Transverse colon (tissue), 4 donors: ENCODE data around the gene ALDH3B2. TPM values are rescaled to one million over a fixed set of nuclear protein-coding genes. Genes with fewer than 3 reads are reported as not detected.

Experiments
- DNase-seq: peaks from one replicate; pipeline ENCODE4 v3.0.0-alpha.2; 2019
- H3K27ac ChIP-seq, 4 donors: fragments of 200-600 bp; sonication (generic); 2 replicates each; pipeline ENCODE4 v1.5.1; 2016 to 2018; ENCODE audit warnings: inconsistent platforms in 4 of 4
- H3K27me3 ChIP-seq: fragments of 200-600 bp; sonication (generic); 2 replicates; pipeline ENCODE4 v1.5.1; 2017; ENCODE audit warnings: inconsistent platforms
- H3K36me3 ChIP-seq, 4 donors: fragments of 200-600 bp; sonication (generic); 2 replicates each; pipeline ENCODE4 v1.5.1; 2017 to 2019; ENCODE audit warnings: inconsistent platforms in 4 of 4
- H3K4me1 ChIP-seq, 4 donors: fragments of 200-600 bp; sonication (generic); 2 replicates each; pipeline ENCODE4 v1.5.1; 2017 to 2020; ENCODE audit warnings: inconsistent platforms in 4 of 4
- H3K4me3 ChIP-seq, 4 donors: fragments of 200-600 bp; sonication (generic); 1 replicate in 1 of 4; 2 replicates in 3 of 4; pipeline versions ENCODE4 v1.5.1 to v1.6.1; 2017 to 2019; ENCODE audit warnings: inconsistent platforms in 4 of 4
- H3K9me3 ChIP-seq, 2 donors: fragments of 200-600 bp; sonication (generic); 2 replicates each; pipeline ENCODE4 v1.5.1; 2017 to 2019; ENCODE audit warnings: inconsistent platforms in 2 of 2
- EP300 ChIP-seq: sonication (generic); formaldehyde crosslinking; IDR thresholded peaks from one replicate; pipeline ENCODE4 v1.6.1; 2017; ENCODE audit warnings: antibody characterized with exemption, low read depth
- POLR2A ChIP-seq: fragments of 450-650 bp; IDR thresholded peaks from one replicate; pipeline ENCODE4 v1.6.1; 2016; ENCODE audit warnings: antibody characterized with exemption, mild to moderate bottlenecking, moderate library complexity
- POLR2AphosphoS5 ChIP-seq, 3 donors: sonication (generic); formaldehyde crosslinking; IDR thresholded peaks; one replicate each; pipeline ENCODE4 v1.6.1; 2016; ENCODE audit warnings: antibody characterized with exemption in 3 of 3
- WGBS, 2 donors: methylation state at CpG; one replicate each; pipeline ENCODE4 v1.1.5; 2018; ENCODE audit warnings: low coverage in 1 of 2; 5-methylcytosine and 5-hydroxymethylcytosine counted together
- in situ Hi-C, 4 donors: fragments of 200-750 bp; cut with MboI; loops; one replicate each; pipeline versions ENCODE4 v1.15.0 to v1.15.1; 2017; ENCODE audit warnings: low sequenced_read_pairs in 3 of 4, low pct_ligation_motif_present in 1 of 4, low pct_unique_long_range_greater_than_20kb in 1 of 4
- intact Hi-C: fragments of 100-400 bp; cut with DNase I; formaldehyde crosslinking; loops from one replicate; pipeline ENCODE4 v1.15.1; 2023; ENCODE audit warnings: low total_unique reads
- total RNA-seq, 4 donors: library from RNA; depleted of rRNA; stranded (reverse); fragments of >200 nt; gene quantifications; one replicate each; pipeline ENCODE4 v1.1.0, GENCODE V29; 2016
- TF ChIP-seq, protein P1 (sequence below), 5 experiments: fragments of 200-600 bp in 3 of 5; fragments of 450-650 bp in 2 of 5; sonication (generic) in 3 of 5; IDR thresholded peaks; 1 replicate in 2 of 5; 2 replicates in 3 of 5; pipeline ENCODE4 v1.5.1; 2016 to 2017; ENCODE audit warnings: antibody characterized with exemption in 5 of 5, inconsistent platforms in 3 of 5, mild to moderate bottlenecking in 2 of 5, moderate library complexity in 1 of 5

ALDH3B2 gene
- total RNA-seq, 4 donors from 2014 or later: 13.8 TPM; not detected in 3

DNA sequence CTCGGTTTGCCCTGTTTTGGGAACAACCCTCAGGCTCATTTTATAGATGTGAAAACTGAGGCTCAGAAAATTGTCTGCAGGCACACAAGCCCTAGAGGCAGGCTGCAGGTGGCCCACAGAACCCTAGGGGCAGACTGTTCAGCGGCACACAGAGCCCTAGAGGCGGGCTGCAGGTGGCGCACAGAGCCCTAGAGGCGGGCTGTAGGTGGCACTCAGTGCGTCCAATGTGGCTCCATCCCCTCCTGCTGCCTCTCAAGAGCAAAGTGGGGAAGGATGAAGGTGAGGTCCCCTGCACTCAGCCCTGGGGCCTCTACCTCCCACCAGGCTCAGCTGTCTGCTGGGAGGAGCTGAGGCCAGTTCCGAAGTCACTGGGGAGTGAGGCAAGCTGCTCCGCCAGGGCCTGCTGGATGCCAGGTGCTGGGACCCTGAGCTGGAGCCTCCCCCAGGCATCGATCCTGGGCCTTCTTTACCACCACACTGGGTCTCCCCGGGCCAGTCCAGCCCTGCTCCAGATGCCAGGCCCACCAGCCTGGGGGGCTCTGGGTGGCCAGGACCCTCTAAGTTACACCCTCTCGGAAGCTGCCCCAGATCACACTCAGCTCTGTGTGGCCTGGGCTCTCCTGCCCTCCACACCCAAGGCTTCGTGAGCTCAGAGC lies 26.2 kb downstream of the ALDH3B2 start:
- 80% methylated on average over 10 of the region's 12 CpGs; no CpG with 5 or more reads in 1 of the 2 donors for WGBS, 2 donors
- intact Hi-C loops: no loop called here
- peak; percentile 54 for DNase-seq
- no peak for TF ChIP-seq POLR2AphosphoS5 (IDR thresholded peaks at IDR 0.05)
- TF ChIP-seq, protein P1, sequence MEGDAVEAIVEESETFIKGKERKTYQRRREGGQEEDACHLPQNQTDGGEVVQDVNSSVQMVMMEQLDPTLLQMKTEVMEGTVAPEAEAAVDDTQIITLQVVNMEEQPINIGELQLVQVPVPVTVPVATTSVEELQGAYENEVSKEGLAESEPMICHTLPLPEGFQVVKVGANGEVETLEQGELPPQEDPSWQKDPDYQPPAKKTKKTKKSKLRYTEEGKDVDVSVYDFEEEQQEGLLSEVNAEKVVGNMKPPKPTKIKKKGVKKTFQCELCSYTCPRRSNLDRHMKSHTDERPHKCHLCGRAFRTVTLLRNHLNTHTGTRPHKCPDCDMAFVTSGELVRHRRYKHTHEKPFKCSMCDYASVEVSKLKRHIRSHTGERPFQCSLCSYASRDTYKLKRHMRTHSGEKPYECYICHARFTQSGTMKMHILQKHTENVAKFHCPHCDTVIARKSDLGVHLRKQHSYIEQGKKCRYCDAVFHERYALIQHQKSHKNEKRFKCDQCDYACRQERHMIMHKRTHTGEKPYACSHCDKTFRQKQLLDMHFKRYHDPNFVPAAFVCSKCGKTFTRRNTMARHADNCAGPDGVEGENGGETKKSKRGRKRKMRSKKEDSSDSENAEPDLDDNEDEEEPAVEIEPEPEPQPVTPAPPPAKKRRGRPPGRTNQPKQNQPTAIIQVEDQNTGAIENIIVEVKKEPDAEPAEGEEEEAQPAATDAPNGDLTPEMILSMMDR (IDR thresholded peaks at IDR 0.05): peak in 3 of 5 experiments; percentile 8 to 24 (median 10)
- no peak for TF ChIP-seq POLR2A
- H3K36me3 ChIP-seq: no peaks in the 10 kb centered on the region
- H3K27me3 ChIP-seq: no peaks in the 10 kb centered on the region
- H3K4me3 ChIP-seq: no peak overlapping the region
- H3K9me3 ChIP-seq: no peaks in the 10 kb centered on the region
- no peak overlapping the region for H3K27ac ChIP-seq
- peaks cover 3 to 22% (median 15%) of the 10 kb centered on the region in 4 donors for H3K4me1 ChIP-seq
- in situ Hi-C loops: no loop called here

DNA sequence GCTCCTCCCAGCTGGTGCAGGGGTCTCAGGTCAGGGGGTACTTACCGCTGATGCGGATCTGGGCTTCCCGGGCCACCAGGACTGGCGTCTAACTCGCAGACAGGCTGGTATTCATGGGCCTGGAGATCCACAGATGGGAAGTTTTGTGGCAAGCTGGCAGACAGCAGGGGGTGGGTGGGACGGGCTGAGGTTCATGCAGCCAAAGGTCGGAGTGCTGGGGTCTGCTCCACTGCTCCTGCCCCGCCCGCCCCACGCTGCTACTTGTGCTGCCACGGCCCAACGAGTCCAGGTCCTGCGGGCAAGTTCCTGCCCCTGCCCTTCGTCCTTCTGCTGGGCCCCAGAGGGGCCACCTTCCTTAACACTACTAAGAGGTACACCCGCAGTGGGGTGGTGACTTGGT lies 27.0 kb downstream of the ALDH3B2 start:
- H3K9me3 ChIP-seq: no peaks in the 10 kb centered on the region
- no peaks in the 10 kb centered on the region for H3K36me3 ChIP-seq
- 66% methylated on average over 10 of the region's 15 CpGs; no CpG with 5 or more reads in 1 of the 2 donors for WGBS, 2 donors
- H3K4me3 ChIP-seq: no peak overlapping the region
- TF ChIP-seq POLR2A: no peak
- intact Hi-C loops (no loop called here), in situ Hi-C loops (no loop called here)
- H3K27me3 ChIP-seq: no peaks in the 10 kb centered on the region
- peaks cover 3 to 22% (median 15%) of the 10 kb centered on the region in 4 donors for H3K4me1 ChIP-seq
- H3K27ac ChIP-seq: no peak overlapping the region
- no peak for DNase-seq

DNA sequence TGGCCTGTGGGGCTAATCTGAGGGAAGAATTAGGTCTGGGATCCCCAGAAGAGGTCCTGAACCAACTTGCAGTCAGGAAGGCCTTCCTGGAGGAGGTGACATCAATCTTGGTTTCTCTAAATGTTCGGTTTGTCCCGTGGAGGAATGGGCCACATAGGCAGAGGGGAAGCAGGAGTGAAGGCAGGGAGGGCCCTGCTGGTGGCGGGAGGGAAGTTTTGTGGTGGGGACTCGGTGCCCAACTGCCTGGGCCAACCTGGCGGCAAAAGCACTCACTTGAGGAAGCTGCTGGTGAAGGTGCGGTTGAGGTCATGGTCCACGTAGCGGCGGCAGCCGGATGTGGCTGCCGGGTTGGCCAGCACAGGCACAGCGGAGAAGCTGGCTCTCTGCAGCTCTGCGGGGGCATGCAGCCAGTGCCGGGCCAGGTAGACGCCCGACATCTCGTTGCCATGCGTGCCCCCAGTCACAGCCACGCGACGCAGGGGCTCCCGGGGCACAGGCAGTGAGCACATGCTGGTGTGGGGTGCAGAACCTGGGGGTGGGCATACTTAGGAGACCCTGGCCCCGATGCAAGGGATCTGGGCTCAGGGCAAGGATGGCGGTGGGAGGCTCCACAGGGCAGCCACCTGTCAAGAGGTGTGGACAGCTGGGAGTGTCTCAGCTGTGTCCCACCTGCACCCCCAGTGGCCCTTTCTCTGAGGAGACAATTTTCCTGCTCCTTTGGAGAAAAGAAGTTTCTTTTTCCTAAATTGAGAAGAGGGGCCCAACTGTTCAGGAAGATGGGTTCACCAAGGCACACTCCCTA lies 27.7 kb downstream of the ALDH3B2 start:
- peak; percentile 79 for DNase-seq
- Histone ChIP-seq H3K27me3 (no peaks in the 10 kb centered on the region), H3K4me3 (no peak overlapping the region), H3K36me3 (no peaks in the 10 kb centered on the region), H3K27ac (peak overlapping the region; percentile 8 to 61 (median 48)), H3K4me1 (peaks cover 3 to 22% (median 15%) of the 10 kb centered on the region in 4 donors), H3K9me3 (no peaks in the 10 kb centered on the region)
- in situ Hi-C loops: no loop called here
- intact Hi-C loops: no loop called here
- TF ChIP-seq EP300: no peak
- TF ChIP-seq, protein P1 (IDR thresholded peaks at IDR 0.05): peak in 2 of 5 experiments; percentile 39 to 47
- TF ChIP-seq POLR2AphosphoS5 (IDR thresholded peaks at IDR 0.05): peak in 1 of 3 donors; percentile 13
- TF ChIP-seq POLR2A: no peak
- WGBS, 2 donors: 50% methylated on average over 24 of the region's 24 CpGs; no CpG with 5 or more reads in 1 of the 2 donors

DNA sequence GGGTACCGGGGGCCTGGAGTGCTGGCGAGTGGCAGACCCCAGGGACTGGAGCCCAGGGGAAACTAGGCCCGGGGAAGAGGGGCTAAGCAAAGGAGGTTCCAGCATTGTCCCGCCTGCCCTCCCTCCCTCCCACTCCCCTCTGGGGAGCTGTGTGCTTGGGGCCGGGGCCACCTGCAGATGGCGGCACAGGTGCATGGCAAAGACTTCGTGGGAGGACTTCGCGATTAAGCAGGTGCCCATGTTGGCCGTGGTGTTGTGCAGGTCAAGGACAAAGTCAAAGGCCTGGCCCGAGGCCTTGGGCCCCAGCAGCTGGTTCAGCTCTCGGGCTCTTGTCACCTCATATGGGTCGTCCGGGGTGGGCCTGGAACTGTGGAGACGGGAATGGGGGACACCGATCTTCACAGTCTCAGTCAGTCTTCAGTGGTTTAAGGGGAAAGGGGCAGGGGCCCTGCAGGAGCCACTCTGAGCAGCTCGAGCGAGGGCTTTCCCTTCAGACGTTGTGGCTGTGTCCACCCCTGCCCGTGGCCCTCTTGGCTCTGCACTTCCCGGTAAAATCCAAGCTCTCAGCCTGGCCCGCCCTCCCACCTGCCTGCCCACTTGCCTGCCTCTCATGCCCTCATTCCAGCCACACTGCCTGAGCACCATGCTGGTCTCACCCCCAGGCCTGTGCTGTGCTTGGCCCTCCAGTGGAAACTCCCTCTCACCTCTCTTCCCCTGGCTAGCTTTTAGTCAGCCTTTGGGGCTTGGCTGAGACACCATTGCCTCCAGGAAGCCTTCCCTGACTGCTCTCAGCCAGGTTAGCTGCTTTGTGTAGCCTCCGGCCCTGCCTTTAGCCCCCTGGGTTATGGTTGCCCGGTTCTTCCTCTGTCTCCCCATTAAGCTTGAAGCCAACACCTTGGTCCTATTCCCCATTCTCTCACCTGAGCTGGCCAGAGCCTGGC lies 28.6 kb downstream of the ALDH3B2 start:
- in situ Hi-C loops: no loop called here
- intact Hi-C loops: no loop called here
- Histone ChIP-seq H3K36me3 (no peaks in the 10 kb centered on the region), H3K27me3 (no peaks in the 10 kb centered on the region), H3K9me3 (no peaks in the 10 kb centered on the region), H3K4me1 (peaks cover 3 to 22% (median 15%) of the 10 kb centered on the region in 4 donors), H3K27ac (peak overlapping the region in 3 of 4 donors; percentile 45 to 61 (median 50)), H3K4me3 (no peak overlapping the region)
- 84% methylated on average over 24 of the region's 24 CpGs; no CpG with 5 or more reads in 1 of the 2 donors for WGBS, 2 donors
- no peak for DNase-seq
- TF ChIP-seq POLR2AphosphoS5 (IDR thresholded peaks at IDR 0.05) (no peak), EP300 (no peak), POLR2A (no peak)
- TF ChIP-seq, protein P1 (IDR thresholded peaks at IDR 0.05): no peak
